Hematopoietic multipotent progenitor cell treated with erythropoietin and hydrocortisone succinate and interleukin-3 and kit ligand, for 8 days (in vitro differentiated cells): ENCODE data around the gene TTC16.
"Not testable (repeated sequence)": the region's sequence is repeated elsewhere in the genome, so short reads cannot be mapped to it uniquely, and the experiment has no call there.

Experiments used
- DNase-seq: peaks from one replicate; pipeline ENCODE4 v3.0.0-alpha.2; 2015

The TTC16 gene

DNA sequence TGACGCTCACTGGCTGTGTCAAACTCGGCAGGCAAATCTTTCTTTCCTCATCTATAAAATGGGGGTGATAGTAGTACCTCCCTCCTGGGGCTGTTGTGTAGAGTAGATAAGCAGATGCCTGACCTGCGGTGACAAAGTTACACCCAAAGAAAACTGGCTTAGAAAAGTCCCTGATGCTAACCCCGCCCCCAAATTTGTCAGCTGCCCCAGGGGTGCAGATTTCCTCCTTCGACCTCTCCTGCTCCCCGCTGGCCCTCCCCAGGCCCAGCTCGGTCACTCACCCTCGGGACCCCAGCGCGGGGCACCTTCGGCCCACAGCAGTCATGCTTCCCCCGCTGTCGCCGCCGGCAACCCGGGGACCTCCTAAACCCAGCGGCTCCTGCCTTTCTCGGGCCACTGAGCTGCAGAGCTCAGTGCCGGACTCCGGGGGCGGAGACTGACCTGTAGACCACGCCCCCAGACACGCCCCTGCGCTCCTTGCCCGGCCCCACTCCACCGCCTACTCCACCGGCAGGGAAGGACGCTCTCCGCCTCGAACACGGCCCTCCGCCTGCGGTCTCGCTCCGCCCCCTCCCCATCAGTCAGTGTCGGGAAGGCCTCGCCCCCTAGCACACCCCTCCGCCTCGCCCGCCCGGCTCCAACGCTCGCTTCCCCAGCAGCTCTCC lies 55.2 kb downstream of the TTC16 start:
- peak; percentile 96 for DNase-seq

DNA sequence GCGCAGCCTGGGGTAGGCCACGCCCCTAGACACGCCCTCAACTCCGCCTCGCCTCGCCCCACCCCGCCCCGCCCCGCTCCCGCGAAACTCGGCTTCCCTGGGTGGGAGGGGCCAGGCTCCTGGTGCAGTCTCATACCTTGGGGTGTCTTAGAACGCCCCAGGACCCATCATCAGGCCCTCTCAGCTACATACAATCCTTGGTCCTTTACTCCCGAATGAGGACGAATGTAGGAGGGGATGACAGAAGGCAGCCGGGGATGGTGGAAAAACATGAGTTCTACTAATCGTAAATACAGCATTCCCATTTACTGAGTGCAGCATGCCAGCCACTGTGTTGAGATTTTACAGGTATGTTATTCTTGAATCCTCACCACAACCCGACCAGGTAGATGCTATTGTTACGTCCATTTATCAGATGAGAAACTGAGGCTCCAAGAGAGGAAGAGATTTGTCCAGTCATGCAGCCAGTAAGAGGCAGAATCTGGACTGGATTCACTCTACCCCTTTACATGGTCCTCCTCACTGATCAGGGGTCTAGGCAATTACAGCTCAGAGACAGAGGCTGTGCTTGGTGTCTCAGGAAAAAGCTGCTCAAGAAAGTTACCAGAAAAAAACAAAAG lies 55.8 kb downstream of the TTC16 start:
- DNase-seq: no peak

DNA sequence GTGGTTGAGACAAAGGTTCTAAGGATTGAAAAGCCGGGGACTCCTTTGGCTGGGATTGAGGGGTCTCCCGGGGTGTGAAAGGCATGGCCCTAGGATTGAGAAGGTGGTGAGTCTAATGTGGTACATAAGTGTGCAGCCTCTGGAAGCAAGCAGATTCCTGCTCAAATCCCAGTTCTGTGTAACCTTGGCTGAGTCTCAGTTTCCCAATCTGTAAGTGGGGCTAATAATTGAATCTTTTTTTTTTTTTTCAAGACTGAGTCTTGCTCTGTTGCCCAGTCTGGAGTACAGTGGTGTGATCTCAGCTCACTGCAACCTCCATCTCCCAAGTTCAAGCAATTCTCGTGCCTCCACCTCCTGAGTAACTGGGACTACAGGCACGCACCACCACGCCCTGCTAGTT lies 56.7 kb downstream of the TTC16 start:
- no peak for DNase-seq

DNA sequence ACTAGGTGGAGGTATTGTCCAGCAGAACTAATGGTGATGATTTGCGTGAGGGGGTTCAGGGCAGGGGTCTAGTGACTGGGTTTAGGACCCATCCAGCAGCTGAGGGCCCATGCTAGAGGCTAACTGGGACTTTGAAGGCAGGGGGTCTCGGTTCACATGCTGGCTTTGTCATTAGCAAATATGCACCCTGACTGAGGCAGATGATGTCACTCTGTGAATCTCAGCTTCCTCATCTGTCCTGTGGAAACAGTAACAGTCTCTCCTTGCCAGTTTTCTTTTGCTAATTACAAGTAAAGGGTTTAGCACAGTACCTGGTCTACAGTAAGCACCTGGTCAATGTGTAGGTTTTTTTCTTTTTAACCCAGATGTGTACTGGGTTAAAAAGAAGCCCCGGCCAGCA lies 57.4 kb downstream of the TTC16 start:
- no peak for DNase-seq

DNA sequence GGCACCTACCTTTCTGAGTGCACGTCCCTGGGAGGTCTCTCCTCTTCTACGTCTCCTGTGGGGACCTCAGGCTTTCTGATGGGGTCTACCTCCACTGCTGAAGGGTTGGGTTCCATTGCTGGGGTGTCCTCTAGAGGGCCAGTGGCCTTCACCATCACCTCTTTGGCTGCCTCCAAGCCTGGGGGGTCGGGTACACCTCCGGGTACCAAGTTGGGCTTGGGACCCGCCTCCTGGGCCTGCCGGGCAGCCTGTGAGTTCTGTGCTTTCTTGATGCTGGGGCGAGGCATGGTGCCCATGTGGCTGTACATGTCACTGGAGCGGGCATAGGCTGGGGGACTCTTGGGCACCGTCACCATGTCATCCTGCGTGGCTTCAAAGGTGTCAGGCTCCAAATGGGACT lies 58.1 kb downstream of the TTC16 start:
- no peak for DNase-seq

DNA sequence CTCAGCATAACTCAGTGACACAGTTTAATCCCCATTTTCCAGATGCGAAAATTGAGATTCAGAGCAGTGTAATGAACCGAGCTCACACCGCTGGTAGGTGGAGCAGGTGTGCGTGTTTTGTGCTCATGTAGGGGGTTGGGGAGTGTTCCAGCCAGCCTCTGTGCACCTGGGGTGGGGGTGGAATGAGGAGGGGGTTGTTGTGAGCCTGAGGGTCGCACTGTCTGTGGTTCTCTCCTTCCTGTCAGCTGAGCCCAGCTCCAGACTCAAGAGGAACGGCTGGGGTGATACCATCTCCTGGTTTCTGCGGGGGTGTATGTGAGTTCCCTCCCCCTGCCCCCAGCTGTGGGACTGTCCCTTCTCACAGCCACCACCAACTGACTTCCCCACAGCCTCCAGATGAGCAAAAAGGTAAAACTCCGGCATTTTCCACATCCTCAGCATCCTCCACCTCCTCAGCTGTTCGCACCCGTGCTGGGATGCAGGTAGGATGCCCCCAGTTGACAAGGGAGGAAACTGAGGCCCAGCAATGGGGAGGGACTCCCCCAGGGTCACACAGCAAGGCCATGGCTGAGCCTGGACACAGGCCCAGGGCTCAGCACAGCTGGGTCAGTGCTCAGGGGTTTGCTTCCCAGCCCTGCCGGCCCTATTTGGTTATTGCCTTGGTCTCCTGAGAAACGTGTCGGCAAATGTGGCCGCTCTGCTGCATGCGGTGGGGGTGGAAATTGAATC lies 60.5 kb downstream of the TTC16 start:
- DNase-seq: peak; percentile 78

DNA sequence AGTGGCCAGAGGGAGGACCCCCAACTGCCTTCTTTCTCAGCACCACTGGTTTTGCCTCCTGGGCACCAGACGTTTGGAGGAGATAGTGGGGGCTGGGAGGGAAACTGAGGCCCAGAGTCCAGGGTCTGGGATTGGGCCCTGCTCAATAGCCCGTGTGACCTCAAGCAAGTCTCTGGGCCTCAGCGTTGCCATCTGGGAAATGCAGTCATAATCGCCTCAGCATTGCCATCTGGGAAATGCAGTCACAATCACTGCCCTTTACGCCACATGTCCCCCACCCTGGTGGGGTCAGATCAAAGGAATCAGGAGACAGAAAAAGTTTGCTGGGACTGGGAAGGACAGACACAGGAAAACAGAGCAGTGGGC lies 61.0 kb downstream of the TTC16 start:
- no peak for DNase-seq

DNA sequence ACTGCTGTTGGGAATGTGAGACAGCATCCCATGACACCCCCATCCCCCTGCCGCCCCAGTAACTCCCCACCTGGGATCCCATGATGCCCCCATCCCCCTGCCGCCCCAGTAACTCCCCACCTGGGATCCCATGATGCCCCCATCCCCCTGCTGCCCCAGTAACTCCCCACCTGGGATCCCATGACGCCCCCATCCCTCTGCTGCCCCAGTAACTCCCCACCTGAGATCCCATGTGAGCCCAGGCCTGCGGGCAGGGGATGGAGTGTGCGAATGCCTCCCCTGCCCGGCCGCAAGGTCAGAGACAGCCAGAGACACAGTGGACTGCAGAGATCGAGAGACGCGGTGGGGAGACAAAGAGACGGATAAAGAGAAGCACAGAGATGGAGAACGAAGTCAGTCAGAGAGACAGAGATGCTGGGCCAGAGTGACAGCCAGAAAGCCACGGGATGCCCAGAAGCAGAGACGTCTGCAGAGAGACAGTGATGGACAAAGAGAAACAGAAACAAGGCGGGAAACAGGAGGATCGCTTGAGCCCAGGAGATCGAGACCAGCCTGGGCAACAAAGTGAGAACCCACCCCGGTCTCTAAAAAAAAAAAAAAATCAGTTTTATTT lies 61.6 kb downstream of the TTC16 start:
- DNase-seq: no peak

DNA sequence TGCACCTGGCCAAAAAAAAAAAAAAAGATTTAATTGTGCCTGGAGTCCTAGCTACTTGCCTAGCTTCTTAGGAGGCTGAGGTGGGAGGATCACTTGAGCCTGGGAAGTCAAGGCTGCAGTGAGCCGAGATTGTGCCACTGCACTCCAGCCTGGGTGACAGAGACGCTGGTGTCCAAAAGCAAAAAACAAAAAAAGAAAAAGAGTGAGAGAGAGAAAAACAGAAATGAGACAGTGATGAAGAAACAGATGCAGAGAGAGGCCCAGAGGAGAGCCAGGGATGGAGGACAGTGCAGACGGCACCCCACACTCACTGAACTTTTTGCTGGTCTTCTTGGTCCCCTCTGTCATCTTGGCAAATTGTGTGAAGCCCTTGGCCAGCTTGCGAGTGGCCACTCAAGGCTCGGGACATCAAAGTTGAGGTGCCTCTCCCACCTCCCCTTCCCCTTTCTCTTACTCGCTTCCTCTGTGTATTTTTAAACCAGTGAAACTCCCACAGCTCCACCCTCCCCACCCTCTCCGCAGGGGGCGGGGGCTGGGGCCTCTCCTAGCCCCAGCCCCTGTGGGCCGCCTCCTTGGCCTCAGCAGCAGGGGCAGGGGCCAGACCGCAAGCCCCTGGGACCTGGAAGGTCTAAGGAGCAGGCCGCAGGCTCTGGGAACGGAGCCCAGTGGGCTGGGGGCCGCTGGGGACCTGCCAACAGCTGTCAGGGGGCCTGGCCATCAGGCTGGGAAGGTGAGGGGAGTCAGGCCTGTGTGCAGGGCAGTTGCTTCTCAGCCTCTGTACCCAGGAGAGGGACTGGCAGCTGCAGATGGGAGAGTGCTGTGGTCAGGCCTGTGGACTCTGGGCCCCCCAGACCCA lies 62.6 kb downstream of the TTC16 start, which contains the start of gene SH2D3C:
Gene SH2D3C, minus strand, starts transcription at position 387 of the 856 bp plus-strand sequence. Its CDS starts 39 bp downstream, at position 348.
- no peak for DNase-seq

DNA sequence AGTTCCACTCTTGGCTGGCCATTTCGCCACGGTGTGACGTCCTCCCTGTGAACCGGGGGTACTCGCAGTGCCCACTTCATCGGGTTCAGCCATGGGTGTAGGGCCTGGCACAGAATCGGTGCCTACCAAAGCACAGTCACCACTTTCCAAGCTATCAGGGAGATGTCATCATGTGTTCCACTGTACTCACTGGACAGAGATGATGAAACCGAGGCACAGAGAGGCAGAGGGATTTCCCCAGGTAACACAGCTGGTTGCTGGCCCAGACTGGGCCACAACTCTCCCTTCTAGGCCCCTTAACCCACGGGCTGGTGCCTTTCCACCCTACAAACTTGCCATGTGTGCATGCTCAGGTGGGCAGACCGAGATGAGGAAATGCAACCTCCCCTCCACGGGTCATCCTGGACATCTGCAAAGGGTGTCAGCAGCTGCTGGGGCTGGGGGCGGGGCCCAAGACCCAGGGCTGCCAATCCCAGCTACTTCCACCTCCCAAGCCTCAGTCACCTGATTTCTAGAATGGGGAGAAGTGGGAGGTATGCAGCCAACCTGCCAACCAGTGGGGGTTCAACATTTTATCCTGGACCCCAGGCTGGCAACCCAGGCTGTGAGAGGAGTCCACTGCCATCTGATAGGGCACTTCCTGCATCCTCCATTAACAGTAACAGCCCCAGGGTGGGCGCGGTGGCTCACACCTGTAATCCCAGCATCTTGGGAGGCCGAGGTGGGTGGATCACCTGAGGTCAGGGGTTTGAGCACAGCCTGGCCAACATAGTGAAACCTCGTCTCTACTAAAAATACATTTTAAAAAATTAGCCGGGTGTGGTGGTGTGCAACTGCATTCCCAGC lies 63.5 kb downstream of the TTC16 start:
- DNase-seq: no peak

DNA sequence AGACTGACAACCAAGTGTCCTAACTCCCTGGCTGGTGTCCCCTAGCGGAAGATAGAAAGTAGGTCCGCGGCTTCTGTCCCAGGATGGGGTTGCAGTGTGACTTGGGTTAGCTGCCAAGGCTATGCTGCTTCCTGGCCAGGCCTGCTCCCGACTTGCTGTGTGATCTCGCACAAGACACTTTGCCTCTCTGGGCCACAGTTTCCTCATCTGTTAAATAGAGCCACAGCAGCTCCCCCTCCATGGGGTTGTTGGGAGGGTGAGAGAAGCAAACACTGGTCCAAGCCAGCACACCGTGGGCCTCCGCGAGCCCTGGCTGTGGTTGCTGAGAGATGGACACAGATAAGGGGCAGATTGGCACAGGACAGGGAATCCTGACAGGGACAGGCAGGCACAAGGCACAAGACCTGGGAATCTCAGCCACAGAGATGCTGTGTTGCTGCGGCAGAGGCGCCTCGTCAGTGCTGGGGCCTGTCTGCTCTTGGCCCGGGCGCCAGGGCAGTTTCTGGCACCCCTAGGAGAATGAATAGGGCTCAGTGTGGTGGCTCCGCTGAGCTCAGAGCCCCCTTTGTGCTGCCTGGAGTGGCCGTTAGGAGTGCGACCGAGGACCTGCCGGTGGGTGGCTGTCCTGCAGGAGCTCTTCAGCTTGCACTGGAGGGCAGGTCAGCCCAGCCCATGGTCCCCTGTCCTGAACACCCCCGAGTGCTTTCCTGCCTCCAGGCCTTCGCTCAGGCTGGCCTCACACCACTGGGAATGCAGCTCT lies 64.4 kb downstream of the TTC16 start:
- DNase-seq: no peak

DNA sequence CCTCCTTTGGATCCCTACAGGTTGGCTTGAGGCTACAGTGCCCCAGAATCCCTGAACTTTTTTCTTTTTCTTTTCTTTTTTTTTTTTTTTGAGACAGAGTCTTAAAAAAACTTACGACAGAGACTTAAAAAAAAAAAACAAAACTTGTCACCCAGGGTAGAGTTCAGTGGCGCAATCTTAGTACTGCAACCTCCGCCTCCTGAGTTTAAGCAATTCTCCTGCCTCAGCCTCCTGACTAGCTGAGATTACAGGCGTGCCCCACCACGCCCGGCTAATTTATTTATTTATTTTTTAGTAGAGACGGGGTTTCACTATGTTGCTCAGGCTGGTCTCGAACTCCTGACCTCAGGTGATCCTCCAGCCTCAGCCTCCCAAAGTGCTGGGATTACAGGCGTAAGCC lies 65.0 kb downstream of the TTC16 start:
- not testable (repeated sequence) for DNase-seq
